Measurements from ENCODE around the gene NCEH1.
"Not testable (repeated sequence)": the region's sequence is repeated elsewhere in the genome, so short reads cannot be mapped to it uniquely, and the experiment has no call there.

Gene NCEH1

DNA sequence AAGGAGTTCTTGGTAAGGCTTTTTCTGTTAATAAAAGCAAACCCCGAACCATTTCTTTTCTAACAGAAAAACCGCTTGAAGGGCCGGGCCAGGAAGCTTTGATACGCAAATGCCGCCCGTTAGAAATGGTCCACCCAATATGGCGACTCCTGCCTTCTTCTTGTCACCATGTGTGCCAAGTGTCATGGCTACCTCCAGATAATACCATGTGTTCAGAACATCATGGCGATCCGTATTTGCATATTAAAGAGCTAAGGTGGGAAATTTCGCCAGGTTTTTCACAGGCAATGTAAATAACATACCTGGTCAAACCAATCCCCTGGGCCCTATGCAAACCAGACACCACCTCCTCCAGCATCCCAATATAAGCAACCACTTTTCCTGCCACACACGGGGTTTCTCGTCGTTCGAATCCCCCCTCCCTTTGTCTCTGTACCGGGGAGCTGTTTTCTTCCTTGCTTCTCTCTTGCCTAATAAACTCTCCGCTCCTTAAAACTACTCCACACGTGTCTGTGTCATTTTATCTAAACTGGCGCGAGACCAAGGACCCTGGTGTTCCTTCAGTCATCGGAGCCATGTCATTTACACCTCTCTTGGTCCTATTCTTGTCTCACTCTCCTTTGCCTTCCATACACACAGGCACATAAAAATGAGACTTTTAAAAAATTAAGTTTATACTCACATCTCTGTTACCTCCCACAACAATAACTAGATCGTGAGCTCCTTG is 34.5 kb downstream of the NCEH1 start:
- no peak for DNase-seq (ENCODE audit: low read depth, low spot score)

- DNase-seq (ENCODE audit: low read depth, low spot score) = no peak
These were observed 35.2 kb downstream of the NCEH1 start for GRCh38 chr3:172675441-172676193.

- no peak for DNase-seq (ENCODE audit: low read depth, low spot score)
These were observed 37.6 kb downstream of the NCEH1 start for GRCh38 chr3:172673210-172673679.

- DNase-seq (ENCODE audit: low read depth, low spot score) = no peak
These were observed 41.8 kb downstream of the NCEH1 start for GRCh38 chr3:172669021-172669420.

DNA sequence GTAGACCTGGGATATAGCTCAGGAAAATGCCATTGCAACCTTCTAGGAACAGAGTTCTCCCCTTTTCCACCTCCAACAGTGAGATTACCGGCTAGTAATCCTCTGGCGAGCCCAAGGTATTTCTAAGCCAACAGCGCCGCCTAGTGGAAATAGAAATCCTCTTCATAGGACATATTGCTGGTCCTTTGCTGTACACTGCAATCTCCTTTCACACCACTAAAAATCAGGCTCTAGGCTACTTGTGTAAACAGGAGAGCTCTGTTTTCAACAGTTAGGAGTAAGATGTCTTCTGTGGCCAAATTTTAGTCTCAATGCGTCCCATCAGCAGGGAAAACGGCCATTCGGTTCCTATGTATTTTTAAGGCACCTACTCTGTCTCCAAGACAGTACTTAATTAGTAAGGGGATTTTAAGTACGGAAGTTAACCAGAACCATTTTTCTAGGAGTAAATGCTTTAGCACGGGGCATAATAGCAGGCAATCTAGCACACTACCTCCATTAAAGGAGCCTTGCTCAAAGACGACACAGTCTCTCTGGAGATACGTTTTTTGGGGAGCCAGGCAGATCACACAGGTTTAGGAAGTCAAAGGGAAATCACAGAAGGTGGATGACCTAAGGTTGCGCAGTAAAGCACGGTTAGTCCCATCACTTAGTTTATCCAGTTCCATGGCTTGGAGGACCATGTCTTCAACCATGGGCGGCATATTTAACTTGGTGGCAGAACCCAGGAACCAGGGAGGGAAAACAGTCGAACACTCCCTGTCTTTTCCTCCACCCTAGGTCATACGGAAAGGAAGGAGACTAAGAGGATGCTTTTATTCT is 43.8 kb downstream of the NCEH1 start:
- peak; percentile 41 for DNase-seq (ENCODE audit: low read depth, low spot score)

DNA sequence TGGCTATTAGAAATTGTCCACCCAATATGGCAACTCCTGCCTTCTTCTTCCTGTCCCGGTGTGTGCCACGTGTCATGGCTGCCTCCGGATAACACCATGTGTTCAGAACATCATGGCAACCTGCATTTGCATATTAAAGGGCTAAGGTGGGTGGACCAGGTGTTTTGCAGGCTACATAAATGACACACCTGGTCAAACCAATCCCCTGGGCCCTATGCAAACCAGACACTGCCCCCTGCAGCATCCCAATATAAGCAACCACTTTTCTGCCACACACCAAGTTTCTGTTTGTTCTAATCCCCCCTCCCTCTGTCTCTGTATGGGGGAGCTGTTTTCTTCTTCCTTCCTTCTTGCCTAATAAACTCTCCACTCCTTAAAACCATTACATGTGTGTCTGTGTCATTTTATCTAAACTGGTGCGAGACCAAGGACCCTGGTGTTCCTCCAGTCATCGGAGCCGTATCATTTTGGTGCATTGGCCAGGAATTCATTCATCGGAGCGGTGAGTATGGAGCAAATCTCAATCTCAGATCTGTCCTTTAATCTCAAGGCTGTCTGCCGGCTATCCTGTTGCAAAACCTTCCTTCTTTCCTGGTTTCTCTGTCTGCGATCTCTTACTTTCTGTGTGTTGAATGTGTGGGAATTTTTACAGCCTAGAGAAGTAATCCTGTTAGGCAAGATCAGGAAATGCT is 44.5 kb downstream of the NCEH1 start:
- no peak for DNase-seq (ENCODE audit: low read depth, low spot score)

- DNase-seq (ENCODE audit: low read depth, low spot score) = not testable (repeated sequence)
These were observed 45.4 kb downstream of the NCEH1 start for GRCh38 chr3:172665510-172665909.

GRCh38 chr3:172660421-172660820 is 50.4 kb downstream of the NCEH1 start:
- DNase-seq (ENCODE audit: low read depth, low spot score) = not testable (repeated sequence)

DNA sequence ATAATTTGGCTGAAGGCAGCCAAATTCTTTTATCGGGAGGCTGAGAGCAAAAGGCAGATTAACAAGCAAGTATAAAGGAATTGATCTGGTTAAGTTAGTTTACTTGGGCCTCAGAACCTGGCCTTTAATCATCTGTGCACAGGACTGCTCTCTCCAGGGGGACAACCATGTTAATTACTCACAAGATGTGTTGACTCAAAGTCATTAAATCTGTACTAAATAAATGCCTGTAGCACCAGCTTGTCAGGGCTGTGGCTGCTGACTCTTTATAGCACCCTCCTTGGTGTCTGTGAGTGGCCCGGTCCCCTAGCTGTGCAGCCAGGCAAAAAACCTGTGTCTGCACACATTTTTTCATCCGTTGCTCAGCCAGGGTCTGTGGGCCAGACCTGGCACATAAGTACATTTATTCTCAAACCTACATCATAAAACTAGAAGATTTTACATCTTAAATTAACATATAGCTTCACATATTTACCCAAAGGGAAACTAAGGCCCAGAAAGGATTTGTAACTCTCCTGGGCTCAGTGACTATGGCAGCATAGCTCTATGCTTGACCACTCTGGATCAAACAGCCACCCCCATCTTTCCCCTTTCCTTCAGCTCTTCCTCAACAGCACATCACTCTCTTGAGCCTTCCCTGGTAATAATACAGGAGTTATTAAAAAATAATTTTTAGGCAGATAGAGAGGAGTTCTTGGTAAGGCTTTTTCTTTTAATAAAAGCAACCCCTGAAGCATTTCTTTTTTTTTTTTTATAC is 51.4 kb downstream of the NCEH1 start:
- no peak for DNase-seq (ENCODE audit: low read depth, low spot score)

DNA sequence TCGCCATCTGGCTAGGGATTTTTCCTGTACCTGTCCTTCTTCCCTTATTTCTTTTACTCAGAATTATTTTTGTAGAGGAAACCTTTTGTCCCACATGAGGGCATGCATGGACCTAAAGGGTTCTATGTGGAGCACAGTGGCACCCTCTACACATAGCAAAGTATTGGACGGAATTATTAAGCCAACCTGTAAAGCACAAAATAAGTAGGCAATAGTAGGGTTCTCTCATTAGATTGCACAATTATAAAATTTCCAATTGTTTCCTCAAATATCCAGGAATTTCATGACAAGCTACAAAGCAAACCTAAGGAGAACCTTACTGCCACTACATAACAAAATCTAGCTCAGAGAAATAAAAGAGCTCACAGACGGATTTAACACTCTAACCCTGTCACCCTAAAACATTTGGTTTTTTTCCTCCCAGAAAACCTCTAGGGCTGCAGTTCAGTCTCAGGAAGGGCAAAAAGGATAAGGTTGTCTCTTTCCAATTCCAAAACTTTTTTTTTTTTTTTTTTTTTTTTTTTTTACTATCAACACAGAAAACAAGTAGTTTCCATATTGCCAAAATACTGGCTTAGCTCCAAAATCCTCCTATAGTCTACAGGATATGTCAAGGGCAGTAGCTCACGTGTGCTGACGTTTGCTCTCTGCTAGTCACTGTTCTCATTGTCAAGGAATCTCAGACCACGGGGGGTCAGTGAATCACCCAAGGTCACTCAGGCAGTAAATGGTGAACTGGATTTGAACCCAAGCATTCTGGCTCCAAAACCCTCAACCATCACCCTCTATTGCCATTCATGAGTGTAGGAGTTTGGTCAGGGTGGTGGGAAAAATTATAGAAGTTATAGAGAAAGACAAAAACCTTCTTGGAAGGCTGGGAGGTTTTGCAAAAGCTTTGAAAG is 52.3 kb downstream of the NCEH1 start:
- DNase-seq (ENCODE audit: low read depth, low spot score) = peak; percentile 83

- no peak for DNase-seq (ENCODE audit: low read depth, low spot score)
These were observed 54.3 kb downstream of the NCEH1 start for GRCh38 chr3:172656602-172657001.

- DNase-seq (ENCODE audit: low read depth, low spot score) = no peak
These were observed 55.5 kb downstream of the NCEH1 start for GRCh38 chr3:172655388-172655787.

- no peak for DNase-seq (ENCODE audit: low read depth, low spot score)
These were observed 56.4 kb downstream of the NCEH1 start for GRCh38 chr3:172654470-172654869.

DNA sequence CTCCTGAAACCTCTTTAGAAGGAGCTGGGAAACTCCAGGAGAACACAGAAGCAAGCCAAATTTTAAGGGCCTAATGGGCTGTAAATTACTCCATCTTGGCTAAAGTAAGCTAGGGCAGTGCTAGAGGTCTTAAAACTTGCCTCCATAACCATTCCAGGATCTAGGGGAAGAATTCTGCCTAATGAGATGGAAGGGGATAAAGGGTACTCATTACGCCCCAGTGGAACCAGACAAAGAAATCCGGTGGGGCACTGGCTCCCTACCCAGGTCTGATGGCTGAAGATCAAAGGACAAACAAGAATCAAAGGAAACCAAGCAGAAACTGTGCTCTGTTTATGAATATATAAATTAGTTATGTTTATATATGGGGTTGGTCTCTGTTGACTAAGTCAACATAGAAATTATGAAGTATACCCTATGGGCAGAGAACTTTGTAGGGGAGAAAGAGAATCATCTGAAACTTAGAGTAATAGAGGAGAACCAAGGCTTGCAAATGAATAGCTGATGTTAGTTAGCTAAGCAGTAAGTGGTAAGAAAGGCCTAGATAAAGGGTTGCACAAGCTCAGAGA is 57.8 kb downstream of the NCEH1 start:
- DNase-seq (ENCODE audit: low read depth, low spot score) = no peak

DNA sequence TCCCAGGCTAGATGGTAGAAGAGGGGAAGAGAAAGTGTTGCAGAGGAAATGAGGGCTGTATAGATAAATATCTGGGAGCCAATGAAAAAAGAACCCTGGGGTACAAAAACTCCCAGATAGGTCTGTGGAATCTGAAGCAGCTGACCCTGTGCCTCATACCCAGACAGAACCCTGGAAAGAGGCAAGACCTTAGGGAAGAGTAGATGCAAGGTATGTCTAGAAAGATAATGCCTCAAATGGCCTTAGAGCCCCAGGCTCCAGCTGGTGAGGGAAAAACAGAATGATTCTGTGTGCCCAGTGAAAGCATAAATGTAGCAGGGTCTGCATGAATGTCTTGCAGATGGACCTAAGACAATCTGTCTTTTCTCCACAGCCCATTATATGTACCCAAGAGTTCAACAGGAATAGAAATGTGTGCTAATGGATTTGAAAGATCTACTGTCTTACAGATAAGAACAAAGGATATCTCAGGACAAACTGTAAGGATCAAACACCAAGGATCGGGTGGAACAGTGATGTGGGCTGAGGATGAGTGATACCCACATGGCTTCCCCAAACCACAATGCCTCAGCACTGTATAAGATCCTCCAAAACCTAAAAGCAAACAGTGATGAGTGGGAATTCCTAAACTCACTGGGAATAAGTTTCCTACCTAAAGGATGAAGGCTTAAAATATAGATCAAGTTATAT is 58.8 kb downstream of the NCEH1 start:
- DNase-seq (ENCODE audit: low read depth, low spot score) = no peak

- no peak for DNase-seq (ENCODE audit: low read depth, low spot score)
These were observed 60.9 kb downstream of the NCEH1 start for GRCh38 chr3:172649987-172650386.

- DNase-seq (ENCODE audit: low read depth, low spot score) = no peak
These were observed 62.1 kb downstream of the NCEH1 start for GRCh38 chr3:172648747-172649146.

GRCh38 chr3:172647823-172648222 is 63.0 kb downstream of the NCEH1 start:
- DNase-seq (ENCODE audit: low read depth, low spot score) = no peak

DNA sequence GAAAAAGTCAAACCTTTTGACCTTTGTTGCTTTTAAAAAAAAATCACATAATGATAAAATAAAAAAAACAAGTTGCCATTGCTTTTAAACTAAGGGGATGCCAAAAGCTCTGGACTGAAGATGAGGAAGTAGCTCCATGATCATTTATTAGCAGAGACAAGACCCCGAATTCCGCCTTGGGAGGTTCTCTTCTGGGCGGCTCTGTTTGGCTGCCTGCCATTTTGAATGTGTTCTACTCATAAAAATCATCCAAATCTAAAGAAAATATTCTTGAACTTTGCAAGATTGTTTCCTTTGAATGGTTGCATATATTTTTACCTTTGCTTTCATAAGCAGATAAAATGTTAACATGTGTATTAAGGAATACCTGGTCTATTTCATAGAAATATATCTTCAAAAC is 63.8 kb downstream of the NCEH1 start:
- no peak for DNase-seq (ENCODE audit: low read depth, low spot score)

Measured in brain pericyte (primary cell).